Endothelial cell of umbilical vein (primary cell): ENCODE data around the gene ADIG. TPM values are rescaled to one million over a fixed set of nuclear protein-coding genes. Genes with fewer than 3 reads are reported as not detected.

ENCODE experiments used
- BruUV-seq: library from RNA; stranded (reverse); fragments of 400-500 nt; replicated peaks from 2 replicates; lab custom pipeline; 2021; lab: Mats Ljungman, UMichigan
- CTCF ChIA-PET: fragments of 300-600, 350-600 bp; sonication (Branson Sonifier 250); formaldehyde crosslinking; loops from one replicate; lab custom pipeline; 2021; ENCODE audit warnings: antibody characterized with exemption, inconsistent platforms; lab: Charles Lee
- POLR2A ChIA-PET: fragments of 300-600, 350-600 bp; sonication (Branson Sonifier 250); formaldehyde crosslinking; loops from one replicate; lab custom pipeline; 2021; ENCODE audit warnings: antibody characterized with exemption, inconsistent platforms; lab: Charles Lee
- DNase-seq: peaks from one replicate; pipeline ENCODE4 v3.0.0-alpha.2; 2011; ENCODE audit warnings: low read depth, low spot score
- FAIRE-seq: peaks from 2 replicates; lab custom pipeline; 2011; peaks lifted over from hg19 to GRCh38; lab: Jason Lieb, UNC
- H2AFZ ChIP-seq: 2 replicates; pipeline ENCODE4 v1.6.0; 2012; ENCODE audit warnings: low read depth, low read length, control low read depth, inconsistent platforms
- H3K27ac ChIP-seq: 2 replicates; pipeline ENCODE4 v1.5.1; 2011; ENCODE audit warnings: low read depth, mild to moderate bottlenecking, control low read depth, low read length, moderate library complexity; ENCODE audit not compliant: insufficient read depth
- H3K27me3 ChIP-seq, 2 experiments: 2 replicates each; pipeline versions ENCODE4 v1.6.0 to v1.6.1; 2011; ENCODE audit warnings: low read length in 2 of 2, mixed read lengths in 1 of 2; ENCODE audit not compliant: control insufficient read depth in 2 of 2, insufficient read depth in 2 of 2
- H3K36me3 ChIP-seq, 2 experiments: 2 replicates in 1 of 2; 3 replicates in 1 of 2; pipeline ENCODE4 v1.5.1; 2011; ENCODE audit warnings: low read length in 2 of 2, mild to moderate bottlenecking in 1 of 2, moderate library complexity in 1 of 2; ENCODE audit not compliant: control insufficient read depth in 2 of 2, insufficient read depth in 2 of 2; ENCODE audit errors: extremely low read depth in 1 of 2
- H3K4me1 ChIP-seq: 3 replicates; pipeline ENCODE4 v1.5.1; 2011; ENCODE audit warnings: mild to moderate bottlenecking, low read length; ENCODE audit not compliant: control insufficient read depth, insufficient read depth; ENCODE audit errors: extremely low read depth
- H3K4me2 ChIP-seq: 2 replicates; pipeline ENCODE4 v1.6.1; 2011; ENCODE audit warnings: low read length, control low read depth, mixed read lengths; ENCODE audit not compliant: insufficient read depth
- H3K4me3 ChIP-seq, 3 experiments: fragments of 200-600 bp in 1 of 3; sonication (generic), shearing (Covaris generic) in 1 of 3; replicated peaks in 1 of 3; 2 replicates each; pipeline ENCODE4 v1.5.1; 2011 to 2016; ENCODE audit warnings: control low read depth in 3 of 3, low read length in 3 of 3, mild to moderate bottlenecking in 2 of 3, inconsistent platforms in 1 of 3, low read depth in 1 of 3, moderate library complexity in 1 of 3; ENCODE audit not compliant: insufficient read depth in 1 of 3
- H3K79me2 ChIP-seq: 2 replicates; pipeline ENCODE4 v1.6.0; 2012; ENCODE audit warnings: low read length, inconsistent platforms; ENCODE audit not compliant: control insufficient read depth, insufficient read depth
- H3K9ac ChIP-seq: replicated peaks from 2 replicates; pipeline ENCODE3; 2011; ENCODE audit warnings: low read length, control low read depth; ENCODE audit not compliant: insufficient read depth; ENCODE audit errors: extremely low read depth
- H3K9me1 ChIP-seq: replicated peaks from 3 replicates; pipeline ENCODE4 v1.6.0; 2011; ENCODE audit warnings: mild to moderate bottlenecking, low read length; ENCODE audit not compliant: control insufficient read depth, insufficient read depth; ENCODE audit errors: extremely low read depth
- H3K9me3 ChIP-seq: replicated peaks from 2 replicates; pipeline ENCODE4 v1.5.1; 2012; ENCODE audit warnings: low read length, inconsistent platforms; ENCODE audit not compliant: control insufficient read depth, insufficient read depth
- H4K20me1 ChIP-seq: replicated peaks from 2 replicates; pipeline ENCODE3; 2011; ENCODE audit warnings: mild to moderate bottlenecking, low read length; ENCODE audit not compliant: control insufficient read depth, insufficient read depth; ENCODE audit errors: extremely low read depth
- CTCF ChIP-seq, 2 donors: IDR thresholded peaks; 1 replicate in 1 of 2; 2 replicates in 1 of 2; pipeline ENCODE4 v1.5.1; 2011; ENCODE audit warnings: low read length in 2 of 2, mild to moderate bottlenecking in 2 of 2, moderate library complexity in 2 of 2, control low read depth in 1 of 2, inconsistent platforms in 1 of 2, low read depth in 1 of 2; ENCODE audit not compliant: insufficient read depth in 1 of 2; ENCODE audit errors: extremely low read depth in 1 of 2
- EZH2 ChIP-seq: IDR thresholded peaks from 2 replicates; pipeline ENCODE4 v1.6.1; 2012; ENCODE audit warnings: borderline replicate concordance, low read depth, mild to moderate bottlenecking, moderate library complexity, low read length, inconsistent platforms; ENCODE audit not compliant: severe bottlenecking
- GATA2 ChIP-seq: IDR thresholded peaks from 2 replicates; pipeline ENCODE4 v1.7.0; 2011; ENCODE audit warnings: low read depth, mild to moderate bottlenecking, moderate library complexity, mixed read lengths, low read length; ENCODE audit not compliant: insufficient read length, insufficient read depth
- MAX ChIP-seq: IDR thresholded peaks from 2 replicates; pipeline ENCODE4 v1.6.1; 2011; ENCODE audit not compliant: insufficient read depth, insufficient read length
- MYC ChIP-seq: IDR thresholded peaks from one replicate; pipeline ENCODE4 v1.6.1; 2011; ENCODE audit warnings: mild to moderate bottlenecking, low read depth, low read length
- POLR2A ChIP-seq: IDR thresholded peaks from 2 replicates; pipeline ENCODE4 v1.6.1; 2012; ENCODE audit warnings: low read depth, mild to moderate bottlenecking, control low read depth, low read length
- POLR2AphosphoS5 ChIP-seq: IDR thresholded peaks from 2 replicates; pipeline ENCODE4 v1.6.1; 2012; ENCODE audit warnings: low read depth, mild to moderate bottlenecking, control low read depth, low read length, moderate library complexity; ENCODE audit not compliant: insufficient read depth
- dilution Hi-C: fragments of 300-500 bp; cut with MboI; formaldehyde crosslinking; loops from one replicate; pipeline ENCODE4 v1.15.0; 2019; ENCODE audit warnings: low sequenced_read_pairs; ENCODE audit not compliant: extremely low pct_ligation_motif_present
- intact Hi-C: fragments of 100-400 bp; cut with micrococcal nuclease; formaldehyde crosslinking; loops from one replicate; pipeline ENCODE4 v1.10.0; 2022
- polyA plus RNA-seq, 4 experiments: library from polyadenylated mRNA; depleted of rRNA in 3 of 4; stranded (reverse) in 3 of 4; unstranded in 1 of 4; fragments of >200 nt; gene quantifications; 2 replicates each; pipeline versions ENCODE4 v1.2.1 to v1.2.3, GENCODE V29; 2011 to 2012; ENCODE audit warnings: missing spikeins in 1 of 4
- total RNA-seq: library from RNA; stranded (reverse); gene quantifications from 2 replicates; pipeline ENCODE4 v1.2.3, GENCODE V29; 2021

ADIG gene
- total and polyA plus RNA-seq, 2 donors (not counting 3 experiments of a cell fraction or from before 2014, with no cell fraction given): not detected

- TF ChIP-seq GATA2 (no peak), POLR2A (no peak), CTCF (IDR thresholded peaks at IDR 0.05; ENCODE audit: extremely low read depth in 1 of 2, insufficient read depth in 1 of 2, low read depth in 1 of 2, low read length in 2 of 2) (no peak), MYC (no peak), EZH2 (no peak), MAX (no peak), POLR2AphosphoS5 (no peak)
- Histone ChIP-seq H2AFZ (no peak overlapping the region), H4K20me1 (no peaks in the 10 kb centered on the region), H3K4me1 (no peaks in the 10 kb centered on the region), H3K79me2 (no peaks in the 10 kb centered on the region), H3K36me3 (no peaks in the 10 kb centered on the region), H3K9me3 (no peaks in the 10 kb centered on the region), H3K9me1 (no peaks in the 10 kb centered on the region), H3K4me2 (no peak overlapping the region), H3K4me3 (no peak overlapping the region), H3K9ac (no peak overlapping the region), H3K27ac (no peak overlapping the region), H3K27me3 (peaks cover 11 to 15% of the 10 kb centered on the region in 2 experiments)
- intact Hi-C loops (no loop called here), dilution Hi-C loops (no loop called here)
- DNase-seq: no peak
- FAIRE-seq: no peak
- ChIA-PET CTCF (interaction anchor here (1.0 kb wide), 1 partner anchor 42 kb away, joined by 3 read pairs; no protein-coding TSS in a partner anchor), POLR2A (no interaction called here)
- BruUV-seq: no TSS peak
These were observed 35.5 kb downstream of the ADIG start for GRCh38 chr20:38616457-38616856.
